C4-2B (cell line): ENCODE measurements around the gene BTN3A1.

Source experiments
- ZFX ChIP-seq: fragments of 450-650 bp; IDR thresholded peaks from 2 replicates; pipeline ENCODE4 v1.6.1; 2017
- TF ChIP-seq, protein P1 (sequence below): fragments of 450-650 bp; conservative IDR thresholded peaks from 2 replicates; pipeline ENCODE4 v1.5.1; 2017; ENCODE audit warnings: mild to moderate bottlenecking

DNA sequence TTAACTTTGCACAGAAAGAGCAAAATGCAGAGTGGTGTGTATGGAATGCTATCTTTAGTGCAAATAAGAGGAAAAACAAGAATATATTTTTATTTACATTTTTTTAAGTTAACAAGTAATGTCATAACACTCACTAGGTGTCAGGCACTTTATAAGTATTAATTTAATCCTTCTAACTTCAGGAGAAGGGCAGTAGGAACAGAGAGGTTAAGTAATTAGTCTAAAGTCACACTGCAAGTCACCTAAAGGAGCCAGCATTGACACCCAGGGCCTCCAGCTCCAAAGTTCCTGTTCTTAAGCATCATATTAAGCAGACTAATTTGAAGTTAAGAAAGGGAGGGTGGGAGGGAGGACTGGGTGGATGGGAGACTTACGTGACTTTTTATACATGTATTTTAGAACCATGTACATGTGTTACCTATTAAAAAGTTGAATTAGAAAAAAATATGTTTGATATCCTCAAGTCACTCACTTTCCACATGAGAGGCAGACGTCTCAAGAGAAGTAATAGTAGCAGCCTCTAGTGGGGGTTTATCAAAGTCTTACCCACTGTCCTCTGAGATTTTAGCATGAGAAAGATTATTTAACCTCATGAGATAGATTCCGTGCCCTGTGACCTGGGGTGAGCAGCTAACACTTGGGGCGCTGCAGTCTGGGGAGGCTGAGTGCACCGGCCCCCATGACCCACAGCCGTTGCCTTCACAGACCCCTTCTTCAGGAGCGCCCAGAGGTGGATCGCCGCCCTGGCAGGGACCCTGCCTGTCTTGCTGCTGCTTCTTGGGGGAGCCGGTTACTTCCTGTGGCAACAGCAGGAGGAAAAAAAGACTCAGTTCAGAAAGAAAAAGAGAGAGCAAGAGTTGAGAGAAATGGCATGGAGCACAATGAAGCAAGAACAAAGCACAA, 7.0 kb downstream of the BTN3A1 start:
- TF ChIP-seq, protein P1, sequence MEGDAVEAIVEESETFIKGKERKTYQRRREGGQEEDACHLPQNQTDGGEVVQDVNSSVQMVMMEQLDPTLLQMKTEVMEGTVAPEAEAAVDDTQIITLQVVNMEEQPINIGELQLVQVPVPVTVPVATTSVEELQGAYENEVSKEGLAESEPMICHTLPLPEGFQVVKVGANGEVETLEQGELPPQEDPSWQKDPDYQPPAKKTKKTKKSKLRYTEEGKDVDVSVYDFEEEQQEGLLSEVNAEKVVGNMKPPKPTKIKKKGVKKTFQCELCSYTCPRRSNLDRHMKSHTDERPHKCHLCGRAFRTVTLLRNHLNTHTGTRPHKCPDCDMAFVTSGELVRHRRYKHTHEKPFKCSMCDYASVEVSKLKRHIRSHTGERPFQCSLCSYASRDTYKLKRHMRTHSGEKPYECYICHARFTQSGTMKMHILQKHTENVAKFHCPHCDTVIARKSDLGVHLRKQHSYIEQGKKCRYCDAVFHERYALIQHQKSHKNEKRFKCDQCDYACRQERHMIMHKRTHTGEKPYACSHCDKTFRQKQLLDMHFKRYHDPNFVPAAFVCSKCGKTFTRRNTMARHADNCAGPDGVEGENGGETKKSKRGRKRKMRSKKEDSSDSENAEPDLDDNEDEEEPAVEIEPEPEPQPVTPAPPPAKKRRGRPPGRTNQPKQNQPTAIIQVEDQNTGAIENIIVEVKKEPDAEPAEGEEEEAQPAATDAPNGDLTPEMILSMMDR, result no peak
- TF ChIP-seq ZFX, result no peak
